Breast epithelium (tissue), 3 donors: ENCODE data around the gene BACH2.

Experiments
- POLR2A ChIP-seq: fragments of 450-650 bp; IDR thresholded peaks from one replicate; pipeline ENCODE4 v1.6.1; 2016; ENCODE audit warnings: antibody characterized with exemption, mild to moderate bottlenecking, moderate library complexity
- TF ChIP-seq, protein P1 (sequence below), 3 donors: fragments of 450-650 bp; IDR thresholded peaks; one replicate each; pipeline ENCODE4 v1.5.1; 2016 to 2017; ENCODE audit warnings: antibody characterized with exemption in 3 of 3, mild to moderate bottlenecking in 3 of 3, moderate library complexity in 3 of 3

DNA sequence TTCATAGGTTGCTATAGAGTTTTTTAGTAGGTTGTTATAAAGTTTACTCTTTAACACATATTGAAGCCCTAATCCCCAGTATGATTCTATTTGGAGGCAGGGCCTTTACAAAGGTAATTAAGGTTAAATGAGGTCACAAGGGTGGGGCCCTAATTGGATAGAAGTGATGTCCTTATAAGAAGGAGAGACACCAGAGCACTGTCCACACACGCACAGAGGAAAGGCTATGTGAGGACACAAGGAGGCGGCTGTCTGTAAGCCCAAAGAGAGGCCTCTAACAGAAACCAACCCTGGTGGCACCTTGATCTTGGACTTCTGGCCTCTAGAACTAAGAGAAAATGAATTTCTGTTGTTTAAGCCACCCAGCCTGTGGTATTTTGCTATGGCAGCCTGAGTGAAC is 303.8 kb downstream of the BACH2 start:
- TF ChIP-seq, protein P1, sequence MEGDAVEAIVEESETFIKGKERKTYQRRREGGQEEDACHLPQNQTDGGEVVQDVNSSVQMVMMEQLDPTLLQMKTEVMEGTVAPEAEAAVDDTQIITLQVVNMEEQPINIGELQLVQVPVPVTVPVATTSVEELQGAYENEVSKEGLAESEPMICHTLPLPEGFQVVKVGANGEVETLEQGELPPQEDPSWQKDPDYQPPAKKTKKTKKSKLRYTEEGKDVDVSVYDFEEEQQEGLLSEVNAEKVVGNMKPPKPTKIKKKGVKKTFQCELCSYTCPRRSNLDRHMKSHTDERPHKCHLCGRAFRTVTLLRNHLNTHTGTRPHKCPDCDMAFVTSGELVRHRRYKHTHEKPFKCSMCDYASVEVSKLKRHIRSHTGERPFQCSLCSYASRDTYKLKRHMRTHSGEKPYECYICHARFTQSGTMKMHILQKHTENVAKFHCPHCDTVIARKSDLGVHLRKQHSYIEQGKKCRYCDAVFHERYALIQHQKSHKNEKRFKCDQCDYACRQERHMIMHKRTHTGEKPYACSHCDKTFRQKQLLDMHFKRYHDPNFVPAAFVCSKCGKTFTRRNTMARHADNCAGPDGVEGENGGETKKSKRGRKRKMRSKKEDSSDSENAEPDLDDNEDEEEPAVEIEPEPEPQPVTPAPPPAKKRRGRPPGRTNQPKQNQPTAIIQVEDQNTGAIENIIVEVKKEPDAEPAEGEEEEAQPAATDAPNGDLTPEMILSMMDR (IDR thresholded peaks at IDR 0.05), result no peak
- TF ChIP-seq POLR2A, result no peak
